ENCODE results near the gene AFMID.
A peak's percentile ranks its signal among the peaks of the same experiment; 100 is the strongest.
"Not testable (repeated sequence)": the region's sequence is repeated elsewhere in the genome, so short reads cannot be mapped to it uniquely, and the experiment has no call there.

Gene AFMID

GRCh38 chr17:78186692-78187595 is at the start of gene AFMID, which contains the start of gene TK1:
TSS of gene AFMID (plus strand) at chr17:78187362. CDS start at chr17:78187371, 9 bp downstream.
TSS of gene TK1 (minus strand) at chr17:78187052. CDS start at chr17:78186994, 58 bp downstream.
- DNase-seq = peak; percentile 88

GRCh38 chr17:78137392-78138203 is 49.6 kb upstream of the AFMID start:
- peak; percentile 52 for DNase-seq

GRCh38 chr17:78138204-78139060 is 48.7 kb upstream of the AFMID start:
- no peak for DNase-seq

- not testable (repeated sequence) for DNase-seq
These were observed 47.3 kb upstream of the AFMID start for GRCh38 chr17:78139861-78140168.

- peak; percentile 97 for DNase-seq
These were observed 46.8 kb upstream of the AFMID start for GRCh38 chr17:78140169-78141051.

GRCh38 chr17:78141437-78142118 is 45.6 kb upstream of the AFMID start:
- DNase-seq = no peak

GRCh38 chr17:78142119-78142861 is 44.9 kb upstream of the AFMID start:
- DNase-seq = no peak

GRCh38 chr17:78143214-78144146 is 43.7 kb upstream of the AFMID start:
- no peak for DNase-seq

GRCh38 chr17:78144147-78144719 is 42.9 kb upstream of the AFMID start:
- peak; percentile 26 for DNase-seq

- DNase-seq = no peak
These were observed 42.2 kb upstream of the AFMID start for GRCh38 chr17:78144736-78145641.

- DNase-seq = no peak
These were observed 40.7 kb upstream of the AFMID start for GRCh38 chr17:78146471-78146869.

GRCh38 chr17:78146881-78147280 is 40.3 kb upstream of the AFMID start:
- DNase-seq = no peak

- no peak for DNase-seq
These were observed 39.7 kb upstream of the AFMID start for GRCh38 chr17:78147315-78147998.

GRCh38 chr17:78148286-78149016 is 38.7 kb upstream of the AFMID start:
- no peak for DNase-seq

GRCh38 chr17:78151514-78152008 is 35.6 kb upstream of the AFMID start:
- DNase-seq = no peak

All from CD4-positive, alpha-beta T cell treated with Interleukin-12 subunit alpha and Interleukin-12 subunit beta, for 1 hour (primary cell).